MG63 (cell line): Measurements from ENCODE around the gene HSPA12A. TPM values are rescaled to one million over a fixed set of nuclear protein-coding genes. Genes with fewer than 3 reads are reported as not detected.

Source experiments
- DNase-seq: peaks from one replicate; pipeline ENCODE4 v3.0.0-alpha.2; 2020
- H3K27me3 ChIP-seq: fragments of 250-450 bp; sonication (Bioruptor Pico); 2 replicates; pipeline ENCODE4 v1.5.1; 2020; ENCODE audit warnings: mild to moderate bottlenecking, moderate library complexity
- H3K36me3 ChIP-seq: fragments of 250-450 bp; sonication (Bioruptor Pico); 2 replicates; pipeline ENCODE4 v1.5.1; 2020; ENCODE audit warnings: mild to moderate bottlenecking, moderate library complexity
- H3K4me3 ChIP-seq: fragments of 250-450 bp; sonication (Bioruptor Pico); 2 replicates; pipeline ENCODE4 v1.5.1; 2020; ENCODE audit warnings: mild to moderate bottlenecking, moderate library complexity
- H3K9me3 ChIP-seq: fragments of 250-450 bp; sonication (Bioruptor Pico); 2 replicates; pipeline ENCODE4 v1.5.1; 2020; ENCODE audit warnings: mild to moderate bottlenecking, moderate library complexity
- total RNA-seq: library from RNA; depleted of rRNA; stranded (reverse); fragments of >200 nt; shearing (Covaris generic); gene quantifications from 2 replicates; pipeline ENCODE4 v1.2.3, GENCODE V29; 2014; ENCODE audit warnings: low replicate concordance

HSPA12A gene
- total RNA-seq, 1 experiment from 2014 or later: 2.8 TPM

DNA sequence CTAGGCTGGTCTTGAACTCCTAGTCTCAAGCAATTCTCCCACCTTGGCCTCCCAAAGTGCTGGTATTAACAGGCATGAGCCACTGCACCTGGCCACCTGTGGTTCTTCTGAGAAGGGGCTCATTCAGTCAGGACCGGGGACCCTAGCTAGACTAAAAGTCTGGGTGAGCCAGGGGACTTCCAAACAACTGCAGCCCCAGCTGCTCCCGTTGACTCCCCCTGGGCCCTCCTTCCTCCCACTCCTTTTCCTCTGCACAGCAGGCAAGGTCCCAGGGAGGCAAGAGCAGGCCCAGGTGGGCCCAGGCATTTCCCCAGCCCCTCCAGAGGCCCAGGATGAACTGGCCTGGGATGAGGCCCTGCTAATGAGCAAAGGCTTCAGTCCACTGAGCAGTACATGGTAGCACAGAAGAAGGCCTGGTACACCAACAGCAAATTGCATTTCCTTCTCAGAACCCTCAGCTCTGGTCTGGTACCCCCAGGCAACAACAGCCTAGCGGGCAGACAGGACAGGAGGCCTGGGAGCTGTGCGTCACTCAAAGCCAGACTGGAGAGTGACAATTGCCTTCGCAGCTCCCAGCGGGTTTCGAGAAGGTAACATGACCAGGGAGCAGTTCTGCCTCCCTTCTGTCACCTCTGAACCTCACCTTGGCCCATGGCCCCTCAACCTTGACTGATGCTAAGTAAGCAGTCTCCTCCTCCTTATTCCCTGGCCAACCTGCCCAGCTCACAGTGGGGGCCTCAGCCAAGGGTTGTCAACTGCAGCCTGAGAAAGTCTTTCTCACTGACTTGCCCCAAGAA, 30.7 kb upstream of the HSPA12A start:
- no peak for DNase-seq
- Histone ChIP-seq H3K4me3 (no peak overlapping the region), H3K36me3 (no peaks in the 10 kb centered on the region)

DNA sequence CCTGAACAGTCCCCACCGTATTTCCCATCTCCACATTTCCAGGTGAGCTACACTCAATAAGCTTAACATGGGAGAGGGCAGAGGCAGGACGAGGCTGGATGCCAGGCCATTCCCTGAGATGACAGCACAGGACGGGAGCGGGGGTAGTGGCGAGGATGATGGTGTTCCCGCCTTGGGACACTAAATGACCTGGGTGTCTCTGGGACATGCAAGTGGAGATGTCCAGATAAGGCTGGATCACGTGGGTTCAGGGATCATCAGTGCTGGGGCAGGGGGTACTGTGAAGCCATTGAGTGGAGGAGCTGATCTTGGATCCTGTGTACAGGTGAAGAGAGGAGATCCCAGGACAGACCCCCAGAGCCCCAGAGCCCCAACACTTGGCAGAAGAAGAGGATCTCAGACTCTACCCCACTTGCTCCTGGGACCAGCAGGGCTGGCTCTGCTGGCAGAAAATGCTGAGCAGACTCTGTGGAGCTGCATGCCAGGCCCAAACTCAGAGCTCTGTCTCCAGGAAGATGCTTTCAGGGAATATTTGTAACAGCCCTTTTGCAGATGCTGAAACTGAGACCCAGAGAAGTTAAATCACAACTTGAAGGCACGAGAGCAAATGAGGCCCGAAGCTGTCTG, 29.7 kb upstream of the HSPA12A start:
- no peaks in the 10 kb centered on the region for H3K36me3 ChIP-seq
- DNase-seq: no peak
- H3K9me3 ChIP-seq: no peaks in the 10 kb centered on the region
- H3K27me3 ChIP-seq: no peaks in the 10 kb centered on the region
- H3K4me3 ChIP-seq: no peak overlapping the region

More for the DNA sequence above, 30.7 kb upstream of the HSPA12A start:
- H3K27me3 ChIP-seq: no peaks in the 10 kb centered on the region
- no peaks in the 10 kb centered on the region for H3K9me3 ChIP-seq

DNA sequence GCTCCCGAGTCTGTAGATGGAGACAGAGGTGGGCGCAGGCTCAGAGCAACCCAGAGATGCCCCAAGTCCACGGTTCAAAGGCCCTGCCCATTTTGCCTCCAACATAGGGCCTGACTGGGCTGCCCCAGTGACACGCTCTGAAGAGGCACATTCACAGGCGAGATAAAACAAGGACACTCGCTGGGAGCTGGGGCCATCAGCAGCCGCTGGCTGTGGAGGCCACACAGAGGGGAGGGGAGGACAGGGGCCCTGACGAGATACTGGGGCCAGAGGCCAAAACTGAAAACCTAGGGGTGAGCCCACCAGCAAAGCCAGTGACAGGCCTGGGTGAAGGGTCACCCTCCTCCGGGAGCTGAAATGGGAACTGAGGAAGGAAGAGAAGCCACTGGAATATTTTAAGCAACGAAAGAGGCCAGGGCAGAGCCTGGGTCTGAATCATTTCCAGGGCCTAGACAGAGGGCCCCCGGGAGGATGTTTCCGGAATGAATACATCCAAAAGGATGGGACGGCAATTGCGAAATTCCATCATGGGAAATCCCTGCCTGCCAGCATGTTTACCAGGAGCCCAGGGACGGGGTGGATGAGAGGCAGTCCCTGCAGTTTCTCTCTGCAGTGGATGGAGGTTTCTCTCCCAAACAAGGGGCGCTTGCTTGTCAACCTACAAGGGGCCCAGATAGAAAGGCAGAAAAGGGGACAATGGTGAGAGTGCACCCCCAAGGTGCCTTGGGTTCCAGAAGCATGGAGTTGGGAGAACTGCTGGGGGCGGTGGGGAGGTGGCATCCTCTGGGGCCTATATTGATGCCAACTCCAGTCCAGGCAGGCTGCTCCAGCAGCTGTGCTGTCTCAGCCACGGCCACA, 29.0 kb upstream of the HSPA12A start:
- Histone ChIP-seq H3K9me3 (no peaks in the 10 kb centered on the region), H3K4me3 (no peak overlapping the region), H3K27me3 (no peaks in the 10 kb centered on the region), H3K36me3 (no peaks in the 10 kb centered on the region)
- DNase-seq: peak; percentile 58

DNA sequence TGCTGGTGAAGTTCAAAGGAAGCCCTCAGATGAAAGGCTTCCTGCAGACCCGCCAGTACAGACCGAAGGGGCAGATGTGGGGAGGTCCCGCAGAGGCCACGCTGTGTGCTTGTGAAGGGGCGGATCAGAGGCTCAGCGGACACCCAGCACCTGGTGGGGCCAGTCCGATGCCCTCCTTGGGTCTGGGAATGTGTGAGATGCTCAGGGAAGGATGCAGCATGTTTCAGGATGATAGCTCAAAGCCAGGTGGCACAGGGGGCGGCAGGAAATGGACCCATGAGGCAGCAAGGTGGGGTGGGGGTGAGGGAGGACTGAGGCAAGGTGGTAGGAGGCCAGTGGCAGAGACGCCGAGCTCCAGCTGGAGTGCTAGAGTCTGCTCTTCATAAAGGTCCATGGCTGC, 27.9 kb upstream of the HSPA12A start:
- Histone ChIP-seq H3K9me3 (no peaks in the 10 kb centered on the region; the same call in 1 of the 2 replicates), H3K36me3 (no peaks in the 10 kb centered on the region), H3K27me3 (no peaks in the 10 kb centered on the region), H3K4me3 (no peak overlapping the region)
- no peak for DNase-seq

DNA sequence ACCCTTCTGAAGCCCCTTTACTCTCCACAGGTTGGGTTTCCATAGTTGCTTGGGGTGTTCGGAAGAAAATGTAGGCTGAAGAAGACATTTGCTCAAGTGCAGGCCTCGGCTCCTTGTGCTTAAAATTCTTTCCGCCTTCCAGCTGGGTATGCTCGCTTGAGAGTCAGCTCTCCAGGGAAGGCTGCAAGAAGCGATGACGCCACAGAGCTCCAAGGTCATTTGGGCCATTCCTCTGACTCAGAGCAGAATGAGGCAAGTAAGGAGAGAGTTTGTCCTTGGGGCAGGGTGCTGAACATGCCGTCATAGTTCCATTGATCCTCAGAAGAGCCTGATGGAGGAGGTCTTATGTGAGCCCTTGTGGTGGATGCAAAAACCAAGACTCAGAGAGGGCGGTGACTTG, 27.4 kb upstream of the HSPA12A start:
- Histone ChIP-seq H3K9me3 (peaks cover 4% of the 10 kb centered on the region; the same call in 1 of the 2 replicates), H3K4me3 (no peak overlapping the region), H3K27me3 (no peaks in the 10 kb centered on the region), H3K36me3 (no peaks in the 10 kb centered on the region)
- no peak for DNase-seq

DNA sequence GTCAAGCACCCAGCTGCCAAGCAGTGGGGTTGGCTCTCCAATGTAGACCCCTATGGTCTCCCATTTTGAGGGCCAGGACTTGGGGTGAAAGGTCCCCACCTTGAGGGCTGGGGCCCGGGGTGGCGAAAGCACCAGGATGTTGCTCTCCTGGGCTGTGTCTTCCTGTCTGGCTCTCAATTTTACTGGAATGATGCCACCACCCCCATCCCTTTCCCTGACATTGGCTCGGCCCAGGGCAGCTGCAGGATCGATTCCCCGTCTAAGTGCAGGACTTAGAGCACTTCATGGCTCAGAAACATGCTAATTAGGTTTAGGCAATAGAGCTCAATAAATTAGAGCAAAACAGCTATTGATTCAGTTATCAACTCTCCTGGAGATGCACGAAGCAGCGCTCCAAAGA, 27.0 kb upstream of the HSPA12A start:
- DNase-seq: no peak
- Histone ChIP-seq H3K9me3 (peaks cover 8% of the 10 kb centered on the region; the same call in 1 of the 2 replicates), H3K36me3 (no peaks in the 10 kb centered on the region), H3K27me3 (no peaks in the 10 kb centered on the region), H3K4me3 (no peak overlapping the region)

DNA sequence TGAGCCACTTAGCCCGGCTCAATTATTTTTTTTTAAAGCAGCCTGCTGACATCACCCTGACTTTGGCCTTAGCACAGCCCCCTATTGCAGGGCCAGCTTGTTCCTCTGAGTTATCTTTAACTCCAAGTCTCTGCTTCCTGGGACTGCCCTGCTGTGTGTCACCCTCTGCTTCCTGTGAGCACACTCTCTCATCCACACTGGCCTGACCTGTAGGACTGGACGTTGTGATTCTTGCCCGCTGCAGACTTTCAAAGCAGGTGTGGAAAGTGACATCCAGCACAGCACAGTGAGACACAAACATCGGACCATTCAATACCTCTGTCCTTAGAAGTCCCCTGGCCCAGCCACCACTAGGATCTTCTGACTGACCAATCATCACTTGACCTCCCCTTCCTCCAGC, 26.4 kb upstream of the HSPA12A start:
- H3K9me3 ChIP-seq: peaks cover 8% of the 10 kb centered on the region; the same call in 1 of the 2 replicates
- no peaks in the 10 kb centered on the region for H3K27me3 ChIP-seq
- no peak for DNase-seq

DNA sequence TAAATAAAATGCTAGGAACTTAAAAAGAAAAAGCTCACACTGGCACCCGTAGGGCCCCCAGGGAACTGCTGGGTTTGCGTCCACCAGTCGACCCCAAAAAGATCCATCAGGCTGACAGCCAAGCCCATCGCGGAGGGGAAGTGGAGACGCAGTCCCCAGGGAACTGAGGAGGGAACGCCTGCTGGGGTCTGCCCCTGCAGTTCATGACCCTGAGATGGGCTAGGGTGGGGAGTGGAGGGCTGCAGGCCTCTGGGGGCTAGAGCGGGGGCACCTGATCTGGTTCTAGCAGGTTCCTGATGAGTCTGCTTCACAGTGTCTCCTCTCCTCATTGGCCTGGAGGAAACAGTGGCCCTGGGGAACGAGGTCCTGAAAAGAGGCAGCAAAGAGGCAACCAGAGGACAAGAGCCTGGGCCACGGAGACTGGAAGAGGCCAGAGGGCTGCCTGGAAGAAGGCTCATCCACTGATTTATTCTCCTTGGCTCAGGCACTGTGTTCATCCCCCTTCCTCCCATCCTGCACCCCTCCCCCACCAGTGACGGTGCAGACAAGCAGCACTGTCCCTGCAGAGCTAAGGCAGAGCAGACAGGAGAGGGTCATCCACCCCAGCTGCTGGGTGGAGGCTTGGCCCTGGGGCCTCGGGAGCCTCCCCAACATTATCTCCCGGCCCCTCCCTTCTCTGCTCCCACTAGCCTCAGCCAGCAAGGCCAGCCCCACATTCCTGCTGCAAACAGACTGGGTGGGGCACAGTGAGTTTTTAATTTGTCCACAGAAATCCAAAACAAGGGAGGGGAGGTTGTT, 24.7 kb upstream of the HSPA12A start:
- H3K4me3 ChIP-seq: no peak overlapping the region

More for the DNA sequence above, 26.4 kb upstream of the HSPA12A start:
- Histone ChIP-seq H3K36me3 (no peaks in the 10 kb centered on the region), H3K4me3 (no peak overlapping the region)

DNA sequence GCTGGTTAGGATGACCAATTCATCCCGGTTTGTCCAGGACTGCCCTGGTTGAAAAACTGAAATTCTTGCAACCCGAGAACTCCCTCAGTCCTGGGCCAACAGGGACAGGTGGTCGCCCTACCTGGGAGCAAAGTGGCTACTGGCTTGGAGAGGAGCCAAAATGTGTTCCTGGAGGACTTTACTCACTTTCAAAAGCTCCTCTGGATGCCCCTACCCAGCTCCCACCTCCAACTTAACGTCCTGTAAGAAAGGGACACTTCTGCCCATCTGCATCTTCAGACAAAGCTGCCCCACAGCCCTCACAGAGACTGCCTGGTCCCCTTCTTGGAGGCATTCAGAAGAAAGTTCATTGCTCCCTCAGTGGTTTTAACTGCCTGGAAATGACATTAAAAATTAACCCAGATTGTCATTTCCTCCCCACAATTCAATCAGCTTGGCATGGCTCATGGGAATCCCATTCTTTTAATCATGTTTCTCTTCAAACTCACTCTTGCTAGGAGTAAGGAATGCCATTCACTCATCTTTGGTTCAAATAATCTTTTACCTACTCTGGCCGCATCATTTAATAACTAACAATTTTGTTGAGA, 24.0 kb upstream of the HSPA12A start:
- peaks cover 8% of the 10 kb centered on the region; the same call in 1 of the 2 replicates for H3K9me3 ChIP-seq
- H3K36me3 ChIP-seq: no peaks in the 10 kb centered on the region
- no peak for DNase-seq
- no peaks in the 10 kb centered on the region for H3K27me3 ChIP-seq
- no peak overlapping the region for H3K4me3 ChIP-seq

More for the DNA sequence above, 24.7 kb upstream of the HSPA12A start:
- no peak for DNase-seq
- no peaks in the 10 kb centered on the region for H3K27me3 ChIP-seq
- no peaks in the 10 kb centered on the region for H3K36me3 ChIP-seq
- peaks cover 8% of the 10 kb centered on the region; the same call in 1 of the 2 replicates for H3K9me3 ChIP-seq

DNA sequence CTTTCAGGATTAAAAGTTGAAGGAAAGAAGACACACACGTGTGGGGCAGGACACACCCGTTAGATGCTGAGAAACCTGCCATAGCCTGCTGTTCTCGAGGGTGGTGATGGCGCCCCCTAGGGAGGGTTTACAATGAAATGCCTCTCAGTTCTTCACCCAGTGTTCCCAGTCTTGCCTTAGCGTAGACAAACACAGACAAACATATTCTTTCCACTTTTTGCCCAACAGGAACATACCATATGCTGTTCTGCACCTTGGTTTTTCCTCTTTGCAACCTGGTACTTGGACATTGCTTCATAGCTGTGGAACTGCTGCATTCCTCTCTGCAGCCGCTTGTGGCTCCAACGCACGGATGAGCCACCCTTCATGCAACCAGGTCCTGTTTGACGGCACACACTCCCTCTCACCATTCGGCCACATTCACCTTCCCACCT, 23.3 kb upstream of the HSPA12A start:
- H3K9me3 ChIP-seq: peaks cover 8% of the 10 kb centered on the region; the same call in 1 of the 2 replicates
- no peak overlapping the region for H3K4me3 ChIP-seq
- DNase-seq: no peak

DNA sequence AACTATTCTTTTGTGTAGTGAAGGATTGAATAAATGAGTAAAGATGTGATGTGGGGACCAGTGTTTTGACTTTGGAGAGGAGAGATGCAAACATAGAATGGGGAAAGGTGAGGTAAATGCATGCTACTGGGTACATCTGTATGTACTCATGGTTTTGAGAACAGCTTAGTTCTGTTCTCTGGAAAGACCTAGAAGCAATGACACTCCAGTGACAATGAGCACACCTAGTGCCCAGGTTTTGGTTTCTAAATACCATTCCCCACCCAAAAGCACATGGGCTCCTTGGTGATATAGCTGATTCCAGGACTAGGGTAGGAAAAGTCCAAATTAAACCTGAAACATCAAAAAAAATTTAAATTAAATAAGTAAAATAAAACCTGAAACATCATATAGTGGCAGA, 22.6 kb upstream of the HSPA12A start:
- Histone ChIP-seq H3K9me3 (peaks cover 8% of the 10 kb centered on the region; the same call in 1 of the 2 replicates), H3K4me3 (no peak overlapping the region), H3K36me3 (no peaks in the 10 kb centered on the region), H3K27me3 (no peaks in the 10 kb centered on the region)
- DNase-seq: no peak

More for the DNA sequence above, 23.3 kb upstream of the HSPA12A start:
- Histone ChIP-seq H3K36me3 (no peaks in the 10 kb centered on the region), H3K27me3 (no peaks in the 10 kb centered on the region)

DNA sequence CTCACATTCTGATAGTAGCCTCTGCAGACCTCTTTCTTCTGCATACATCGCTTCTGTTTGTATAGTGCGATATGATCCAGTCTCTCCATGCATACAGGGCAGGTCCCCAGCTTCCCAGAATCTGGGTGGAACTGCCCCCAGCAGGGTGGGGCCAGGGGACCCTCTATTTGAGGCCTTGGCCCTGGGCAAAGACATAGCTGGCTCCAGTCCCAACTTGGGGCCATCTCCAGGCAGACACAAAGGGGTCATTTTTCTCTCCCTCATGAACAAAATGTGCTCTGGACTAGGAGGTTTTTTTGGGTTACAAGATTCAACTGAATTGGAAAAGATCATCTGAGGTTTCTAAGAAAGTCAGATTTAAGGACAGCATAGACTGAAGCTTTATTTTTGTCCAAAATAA, 21.1 kb upstream of the HSPA12A start:
- Histone ChIP-seq H3K36me3 (no peaks in the 10 kb centered on the region), H3K4me3 (no peak overlapping the region), H3K9me3 (peaks cover 8% of the 10 kb centered on the region; the same call in 1 of the 2 replicates), H3K27me3 (no peaks in the 10 kb centered on the region)
- DNase-seq: no peak

DNA sequence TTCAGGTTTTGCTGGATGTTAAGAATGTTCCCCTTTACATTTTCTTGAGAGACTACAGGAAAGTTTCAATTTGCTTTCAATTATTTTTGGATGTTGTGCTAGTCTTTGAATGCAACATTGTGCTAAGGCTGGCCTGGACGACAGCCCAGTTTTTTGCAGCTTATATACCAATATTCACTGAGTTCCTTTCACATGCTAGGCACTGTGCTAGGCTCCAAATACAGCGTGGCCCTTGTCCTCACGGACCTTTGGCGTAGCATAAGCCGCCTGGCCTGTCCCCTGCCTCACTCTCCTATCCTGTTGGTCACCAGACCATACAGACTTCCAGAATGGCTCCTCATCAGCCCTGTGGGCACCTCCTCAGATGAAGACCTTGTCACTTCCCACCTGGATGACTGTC, 19.5 kb upstream of the HSPA12A start:
- Histone ChIP-seq H3K27me3 (no peaks in the 10 kb centered on the region), H3K9me3 (peaks cover 8% of the 10 kb centered on the region; the same call in 1 of the 2 replicates), H3K4me3 (no peak overlapping the region), H3K36me3 (no peaks in the 10 kb centered on the region)
- no peak for DNase-seq

DNA sequence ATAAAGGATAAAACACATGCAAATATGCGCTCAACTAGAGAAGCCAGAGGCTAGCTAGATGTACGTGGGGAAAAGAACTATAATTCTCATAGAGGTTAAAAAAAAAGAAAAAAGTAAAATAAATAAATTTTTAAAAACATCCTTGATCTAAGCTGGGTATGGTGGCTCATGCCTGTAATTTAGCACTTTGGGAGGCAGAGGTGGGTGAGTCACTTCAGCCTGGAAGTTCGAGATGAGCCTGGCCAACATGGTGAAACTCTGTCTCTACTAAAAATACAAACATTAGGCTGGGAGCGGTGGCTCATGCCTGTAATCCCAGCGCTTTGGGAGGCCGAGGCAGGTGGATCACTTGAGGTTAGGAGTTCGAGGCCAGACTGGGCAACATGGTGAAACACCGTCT, 18.6 kb upstream of the HSPA12A start:
- no peak for DNase-seq
- H3K27me3 ChIP-seq: no peaks in the 10 kb centered on the region
- no peak overlapping the region for H3K4me3 ChIP-seq
- no peaks in the 10 kb centered on the region for H3K36me3 ChIP-seq
- H3K9me3 ChIP-seq: peaks cover 8% of the 10 kb centered on the region; the same call in 1 of the 2 replicates

DNA sequence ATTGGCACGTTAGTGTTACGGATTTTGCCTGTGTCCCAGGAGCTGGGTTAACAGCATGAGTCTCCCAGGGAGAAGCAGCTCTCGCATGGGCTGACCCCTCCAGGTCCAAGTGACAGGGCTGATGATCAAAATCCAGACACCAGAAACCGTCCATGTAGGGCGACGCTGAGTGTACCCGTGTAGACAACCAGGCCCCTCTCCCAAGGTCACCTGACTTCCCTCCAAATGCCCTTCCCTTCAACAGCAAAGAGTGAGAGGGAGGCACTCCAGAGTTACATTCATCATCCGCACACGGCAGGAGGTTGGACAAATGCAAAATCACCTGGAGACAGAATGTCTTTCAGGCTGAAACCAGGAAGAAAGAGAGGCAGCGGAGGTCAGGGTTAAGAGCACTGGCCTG, 14.9 kb upstream of the HSPA12A start:
- Histone ChIP-seq H3K27me3 (no peaks in the 10 kb centered on the region), H3K9me3 (no peaks in the 10 kb centered on the region), H3K36me3 (no peaks in the 10 kb centered on the region), H3K4me3 (no peak overlapping the region)
- DNase-seq: no peak

DNA sequence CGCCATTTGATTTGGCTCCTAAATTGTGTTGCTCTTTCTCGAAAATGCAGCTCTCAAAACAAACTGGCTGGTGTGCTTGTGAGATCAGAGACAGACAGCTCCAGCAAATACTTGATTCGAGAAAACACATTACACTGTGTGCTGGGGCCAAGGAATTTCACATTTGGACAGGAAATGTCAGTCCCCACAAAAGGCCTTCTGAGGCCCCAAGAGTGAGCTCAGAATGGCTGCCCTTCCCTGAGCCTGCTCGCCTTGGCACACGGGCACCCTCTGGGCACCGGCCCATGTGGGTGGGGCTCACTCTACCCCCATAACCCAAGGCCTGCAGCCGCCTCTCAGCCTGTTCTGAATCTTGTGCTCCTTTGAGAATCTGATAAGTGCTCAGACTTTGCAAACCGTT, 13.9 kb upstream of the HSPA12A start:
- Histone ChIP-seq H3K4me3 (no peak overlapping the region), H3K27me3 (no peaks in the 10 kb centered on the region), H3K9me3 (no peaks in the 10 kb centered on the region), H3K36me3 (no peaks in the 10 kb centered on the region)
- peak; percentile 63 for DNase-seq
